Left ventricle myocardium inferior (tissue), 1 donor: Measurements from ENCODE around the gene SMIM24. TPM values are rescaled to one million over a fixed set of nuclear protein-coding genes. Genes with fewer than 3 reads are reported as not detected.

Experiments used
- DNase-seq: peaks from one replicate; pipeline ENCODE4 v3.0.0-alpha.2; 2020
- H3K27ac ChIP-seq: fragments of 200-600 bp; replicated peaks from 2 replicates; pipeline ENCODE4 v1.8.0; 2021
- H3K27me3 ChIP-seq: fragments of 200-600 bp; 2 replicates; pipeline ENCODE4 v1.8.0; 2021; ENCODE audit warnings: low read depth
- H3K36me3 ChIP-seq: fragments of 200-600 bp; 2 replicates; pipeline ENCODE4 v1.8.0; 2021
- H3K4me1 ChIP-seq: fragments of 200-600 bp; 2 replicates; pipeline ENCODE4 v1.8.0; 2021
- H3K4me3 ChIP-seq: fragments of 200-600 bp; 2 replicates; pipeline ENCODE4 v1.8.0; 2021; ENCODE audit warnings: mild to moderate bottlenecking, moderate library complexity
- H3K9me3 ChIP-seq: fragments of 200-600 bp; replicated peaks from 2 replicates; pipeline ENCODE4 v1.8.0; 2021
- CTCF ChIP-seq: fragments of 200-600 bp; IDR thresholded peaks from 2 replicates; pipeline ENCODE4 v1.8.0; 2021; ENCODE audit warnings: antibody characterized with exemption, mild to moderate bottlenecking, borderline replicate concordance
- intact Hi-C: fragments of 100-400 bp; cut with micrococcal nuclease; formaldehyde crosslinking; loops from one replicate; pipeline ENCODE4 v1.11.0; 2022
- total RNA-seq: library from RNA; stranded (reverse); fragmentation: NEBNext Ultra II Directional; extraction: Animal tissue kit (Norgen Biotek cat#: 25700); gene quantifications from one replicate; pipeline ENCODE4 v1.2.1, GENCODE V29; 2021
- donor health status: DM: no; HTN: yes; CAD: no; lungs with severe emphysema.

Gene SMIM24
- total RNA-seq, 1 donor from 2014 or later, result not detected

- peaks cover 68% of the 10 kb centered on the region for H3K4me1 ChIP-seq
- peaks cover 19% of the 10 kb centered on the region for H3K36me3 ChIP-seq
- H3K4me3 ChIP-seq, result no peak overlapping the region
- intact Hi-C loops, result loop anchor here (10.0 kb wide), 2 partner anchors 62 to 92 kb away; partner anchors contain the start of gene NFIC
- H3K9me3 ChIP-seq, result no peaks in the 10 kb centered on the region
- H3K27me3 ChIP-seq, result no peaks in the 10 kb centered on the region
- DNase-seq, result no peak
- H3K27ac ChIP-seq, result peak overlapping the region; percentile 94
- TF ChIP-seq CTCF, result no peak
Observed at GRCh38 chr19:3426433-3426832, 53.9 kb downstream of the SMIM24 start.

Other genes with a start within 250 kb of the SMIM24 start
- 145 TPM for gene NFIC, start 113.9 kb downstream of the SMIM24 start, total RNA-seq
- not detected for gene SMIM44, start 2.9 kb upstream of the SMIM24 start, total RNA-seq
- 11.1 TPM for gene DOHH, start 20.1 kb upstream of the SMIM24 start, total RNA-seq
- gene FZR1, start 25.8 kb upstream of the SMIM24 start, total RNA-seq, result 20.7 TPM
- not detected for gene TEKTIP1, start 58.6 kb upstream of the SMIM24 start, total RNA-seq
- 23.5 TPM for gene MFSD12, start 77.1 kb upstream of the SMIM24 start, total RNA-seq
- 34.8 TPM for gene HMG20B, start 92.4 kb upstream of the SMIM24 start, total RNA-seq
- 1.6 TPM for gene GIPC3, start 105.0 kb upstream of the SMIM24 start, total RNA-seq
- gene TBXA2R, start 126.3 kb upstream of the SMIM24 start, total RNA-seq, result 2.3 TPM
- gene CACTIN, start 146.3 kb upstream of the SMIM24 start, total RNA-seq, result 14.5 TPM
- gene PIP5K1C, start 219.9 kb upstream of the SMIM24 start, total RNA-seq, result 31.6 TPM
- gene TJP3, start 227.9 kb upstream of the SMIM24 start, total RNA-seq, result not detected